Upper lobe of left lung (tissue), 6 donors: ENCODE data around the gene APBB2. TPM values are rescaled to one million over a fixed set of nuclear protein-coding genes. Genes with fewer than 3 reads are reported as not detected.

Experiments
- ATAC-seq, 2 donors: fragments of 200-7000 bp; cut with Tn5 transposase; one replicate each; pipeline ENCODE4 v1.9.1; 2022; ENCODE audit warnings: mild to moderate bottlenecking in 2 of 2, moderate library complexity in 2 of 2; ENCODE audit not compliant: low FRiP score in 2 of 2
- DNase-seq, 2 donors: peaks; one replicate each; pipeline ENCODE4 v3.0.0-alpha.2; 2019 to 2020
- H3K27ac ChIP-seq, 4 donors: fragments of 200-600 bp; sonication (generic); one replicate each; pipeline ENCODE4 v1.5.1; 2016 to 2019
- H3K27me3 ChIP-seq, 4 donors: fragments of 200-600 bp; sonication (generic); one replicate each; pipeline ENCODE4 v1.5.1; 2017 to 2019
- H3K36me3 ChIP-seq, 4 donors: fragments of 200-600 bp; sonication (generic); one replicate each; pipeline ENCODE4 v1.5.1; 2016 to 2019
- H3K4me1 ChIP-seq, 4 donors: fragments of 200-600 bp; sonication (generic); one replicate each; pipeline ENCODE4 v1.5.1; 2018 to 2019
- H3K4me3 ChIP-seq, 4 donors: fragments of 200-600 bp; sonication (generic); one replicate each; pipeline ENCODE4 v1.5.1; 2017 to 2019; ENCODE audit warnings: mild to moderate bottlenecking in 2 of 4, moderate library complexity in 1 of 4
- H3K9me3 ChIP-seq, 4 donors: fragments of 200-600 bp; sonication (generic); one replicate each; pipeline ENCODE4 v1.5.1; 2018 to 2019
- EP300 ChIP-seq, 4 donors: sonication (generic); formaldehyde crosslinking; IDR thresholded peaks; one replicate each; pipeline ENCODE4 v1.5.1; 2017; ENCODE audit warnings: antibody characterized with exemption in 4 of 4, control low read depth in 2 of 4
- POLR2A ChIP-seq, 4 donors: fragments of 450-650 bp; IDR thresholded peaks; one replicate each; pipeline ENCODE4 v1.5.1; 2016 to 2017; ENCODE audit warnings: antibody characterized with exemption in 4 of 4, mild to moderate bottlenecking in 2 of 4
- POLR2AphosphoS5 ChIP-seq, 2 donors: sonication (generic); formaldehyde crosslinking; IDR thresholded peaks; one replicate each; pipeline ENCODE4 v1.5.1; 2017; ENCODE audit warnings: antibody characterized with exemption in 2 of 2
- WGBS, 2 donors: methylation state at CpG; one replicate each; pipeline ENCODE4 v1.1.5; 2017 to 2018; 5-methylcytosine and 5-hydroxymethylcytosine counted together
- total RNA-seq, 6 donors: library from RNA; depleted of rRNA in 4 of 6; stranded (reverse); fragments of >200 nt in 4 of 6; gene quantifications; one replicate each; pipeline versions ENCODE4 v1.1.0 to v1.2.1, GENCODE V29; 2016 to 2021
- TF ChIP-seq, protein P1 (sequence below), 6 experiments: fragments of 450-650 bp in 4 of 6; fragments of 200-600 bp in 2 of 6; sonication (generic) in 2 of 6; IDR thresholded peaks; one replicate each; pipeline ENCODE4 v1.5.1; 2016 to 2019; ENCODE audit warnings: antibody characterized with exemption in 6 of 6
- donor health status: DM: no; HTN: no; CAD: no; lungs with moderate emphysema.
- donor health status: DM: no; HTN: yes; CAD: no; lungs with severe emphysema.

Gene APBB2
- total RNA-seq, 6 donors from 2014 or later, result 69.5 to 168 (median 102) TPM

DNA sequence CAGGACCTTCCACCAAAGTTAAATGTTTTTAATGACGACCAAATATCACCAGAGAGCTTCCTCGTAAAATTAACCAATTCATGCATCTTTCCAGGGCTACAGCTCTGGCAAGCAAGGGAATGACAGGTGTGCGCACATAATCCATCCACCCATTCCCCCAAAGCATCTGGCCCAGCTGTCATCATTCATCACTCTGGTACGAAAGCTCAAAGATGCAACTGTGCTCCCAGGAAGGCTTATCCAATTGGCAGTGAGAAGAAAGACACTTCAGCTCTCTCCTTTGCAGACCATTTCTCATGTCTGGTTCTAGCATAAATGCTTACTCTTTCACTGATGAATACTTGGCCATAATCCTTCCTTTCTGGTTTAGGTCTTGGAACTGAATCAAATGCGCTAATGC, 325.4 kb downstream of the APBB2 start:
- H3K4me3 ChIP-seq, result no peak overlapping the region
- no peak overlapping the region for H3K27ac ChIP-seq
- no peaks in the 10 kb centered on the region for H3K27me3 ChIP-seq
- H3K9me3 ChIP-seq, result no peaks in the 10 kb centered on the region
- DNase-seq, result no peak
- peaks cover 4 to 55% (median 17%) of the 10 kb centered on the region in 4 donors for H3K36me3 ChIP-seq
- H3K4me1 ChIP-seq, result no peaks in the 10 kb centered on the region
- TF ChIP-seq, protein P1, sequence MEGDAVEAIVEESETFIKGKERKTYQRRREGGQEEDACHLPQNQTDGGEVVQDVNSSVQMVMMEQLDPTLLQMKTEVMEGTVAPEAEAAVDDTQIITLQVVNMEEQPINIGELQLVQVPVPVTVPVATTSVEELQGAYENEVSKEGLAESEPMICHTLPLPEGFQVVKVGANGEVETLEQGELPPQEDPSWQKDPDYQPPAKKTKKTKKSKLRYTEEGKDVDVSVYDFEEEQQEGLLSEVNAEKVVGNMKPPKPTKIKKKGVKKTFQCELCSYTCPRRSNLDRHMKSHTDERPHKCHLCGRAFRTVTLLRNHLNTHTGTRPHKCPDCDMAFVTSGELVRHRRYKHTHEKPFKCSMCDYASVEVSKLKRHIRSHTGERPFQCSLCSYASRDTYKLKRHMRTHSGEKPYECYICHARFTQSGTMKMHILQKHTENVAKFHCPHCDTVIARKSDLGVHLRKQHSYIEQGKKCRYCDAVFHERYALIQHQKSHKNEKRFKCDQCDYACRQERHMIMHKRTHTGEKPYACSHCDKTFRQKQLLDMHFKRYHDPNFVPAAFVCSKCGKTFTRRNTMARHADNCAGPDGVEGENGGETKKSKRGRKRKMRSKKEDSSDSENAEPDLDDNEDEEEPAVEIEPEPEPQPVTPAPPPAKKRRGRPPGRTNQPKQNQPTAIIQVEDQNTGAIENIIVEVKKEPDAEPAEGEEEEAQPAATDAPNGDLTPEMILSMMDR (IDR thresholded peaks at IDR 0.05), result no peak
- no peak for TF ChIP-seq POLR2AphosphoS5 (IDR thresholded peaks at IDR 0.05)
- TF ChIP-seq POLR2A (IDR thresholded peaks at IDR 0.05), result no peak
- TF ChIP-seq EP300 (IDR thresholded peaks at IDR 0.05), result no peak
- no peak for ATAC-seq
- WGBS, 2 donors, result 91 to 93% methylated on average over 5 of the region's 5 CpGs

DNA sequence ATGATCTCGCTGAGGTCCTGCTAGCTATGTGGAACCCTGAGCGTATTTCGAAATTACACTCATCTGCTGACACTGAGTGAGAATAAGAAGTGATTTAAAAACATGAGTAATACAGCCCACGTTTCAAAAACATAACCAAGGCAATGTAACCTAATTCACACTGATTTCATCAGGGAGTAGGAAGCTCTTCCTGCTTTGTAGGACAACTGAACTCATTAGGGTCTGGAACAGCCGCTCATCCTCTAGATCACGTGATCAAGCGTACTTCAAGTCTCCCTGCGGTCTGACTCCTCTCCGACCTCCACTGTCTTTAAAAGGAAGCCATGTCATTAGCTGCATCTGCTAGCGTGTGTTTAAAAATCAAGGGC, 326.6 kb downstream of the APBB2 start:
- H3K27me3 ChIP-seq, result no peaks in the 10 kb centered on the region
- no peak overlapping the region for H3K27ac ChIP-seq
- H3K4me3 ChIP-seq, result no peak overlapping the region
- 73 to 80% methylated on average over 10 of the region's 10 CpGs for WGBS, 2 donors
- no peaks in the 10 kb centered on the region for H3K4me1 ChIP-seq
- TF ChIP-seq, protein P1 (IDR thresholded peaks at IDR 0.05), result no peak
- no peak for TF ChIP-seq POLR2AphosphoS5 (IDR thresholded peaks at IDR 0.05)
- peak in 1 of 2 donors; percentile 89 for ATAC-seq
- peaks cover 0 to 56% (median 16%) of the 10 kb centered on the region in 4 donors for H3K36me3 ChIP-seq
- H3K9me3 ChIP-seq, result no peaks in the 10 kb centered on the region
- DNase-seq, result peak in 1 of 2 donors; percentile 47

DNA sequence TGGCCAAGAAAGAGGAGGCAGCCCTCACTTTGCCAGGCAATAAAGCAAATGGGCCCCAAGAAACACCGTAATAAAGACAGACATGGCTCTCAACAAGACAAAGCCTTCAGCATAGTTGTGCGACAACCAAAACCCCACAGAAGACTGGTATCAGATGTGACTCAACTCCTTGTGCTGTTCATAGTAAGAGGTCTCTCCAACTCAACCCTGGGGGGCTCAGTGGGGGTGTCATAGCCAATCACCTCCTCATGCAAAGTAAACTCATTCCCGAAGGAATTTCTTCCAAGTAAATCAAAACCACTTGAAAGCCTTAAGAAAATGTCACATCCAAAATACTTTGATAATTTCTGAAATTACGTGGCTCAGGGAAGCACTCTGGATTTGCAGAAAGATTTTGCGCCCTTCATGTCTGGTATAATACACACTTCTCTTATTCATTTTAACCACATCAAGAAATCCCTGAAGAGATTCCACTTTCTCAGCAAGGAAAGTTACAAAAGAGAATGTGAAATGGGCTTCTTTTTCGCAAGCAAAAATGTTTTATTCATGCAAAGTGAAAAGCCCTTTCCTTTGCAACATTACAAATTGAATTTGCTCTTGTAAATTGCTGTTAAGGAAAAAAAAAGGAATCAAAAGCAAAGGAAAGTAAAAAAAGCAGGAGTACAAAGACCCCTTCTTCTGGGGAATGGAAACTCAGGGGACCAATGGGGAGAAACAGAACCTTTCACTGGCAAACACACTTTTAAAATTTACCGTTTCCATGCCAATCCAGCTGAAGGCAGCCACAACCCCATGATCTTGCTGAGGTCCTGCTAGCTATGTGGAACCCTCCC, 327.2 kb downstream of the APBB2 start:
- DNase-seq (peak in 1 of 2 donors; percentile 42), ATAC-seq (no peak)
- no peak overlapping the region for H3K4me3 ChIP-seq
- no peaks in the 10 kb centered on the region for H3K4me1 ChIP-seq
- no peaks in the 10 kb centered on the region for H3K9me3 ChIP-seq
- peaks cover 0 to 58% (median 15%) of the 10 kb centered on the region in 4 donors for H3K36me3 ChIP-seq
- no peaks in the 10 kb centered on the region for H3K27me3 ChIP-seq
- WGBS, 2 donors, result 86 to 90% methylated on average over 7 of the region's 7 CpGs
- TF ChIP-seq POLR2AphosphoS5 (IDR thresholded peaks at IDR 0.05), result no peak
- TF ChIP-seq, protein P1 (IDR thresholded peaks at IDR 0.05), result no peak
- TF ChIP-seq POLR2A (IDR thresholded peaks at IDR 0.05), result no peak
- no peak for TF ChIP-seq EP300 (IDR thresholded peaks at IDR 0.05)
- H3K27ac ChIP-seq, result no peak overlapping the region

DNA sequence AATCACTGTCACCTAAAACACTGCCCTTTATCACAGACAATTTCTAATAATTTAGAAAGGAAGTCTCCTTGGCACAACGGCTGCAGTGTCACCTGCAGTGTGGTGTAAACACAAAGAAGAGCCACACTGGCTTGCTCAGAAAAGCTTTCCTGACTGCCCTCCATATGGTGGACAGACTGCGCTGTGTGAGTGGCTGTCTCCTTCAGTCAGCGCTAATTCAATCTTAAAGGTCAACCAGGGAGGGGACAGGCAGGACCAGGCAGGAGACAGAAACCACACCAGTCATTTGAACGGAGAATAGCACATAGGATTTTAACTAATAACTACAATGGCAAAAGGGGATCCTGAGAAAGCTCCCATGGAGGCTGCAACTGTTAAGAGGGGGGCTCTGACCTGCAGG, 332.5 kb downstream of the APBB2 start:
- ATAC-seq, result no peak
- 90 to 91% methylated on average over 4 of the region's 4 CpGs for WGBS, 2 donors

More for the DNA sequence above, 332.5 kb downstream of the APBB2 start:
- DNase-seq, result no peak
- Histone ChIP-seq H3K4me1 (no peaks in the 10 kb centered on the region), H3K9me3 (no peaks in the 10 kb centered on the region), H3K36me3 (peaks cover 0 to 44% (median 11%) of the 10 kb centered on the region in 4 donors), H3K4me3 (no peak overlapping the region), H3K27me3 (no peaks in the 10 kb centered on the region), H3K27ac (no peak overlapping the region)
- TF ChIP-seq POLR2A (IDR thresholded peaks at IDR 0.05) (no peak), EP300 (IDR thresholded peaks at IDR 0.05) (no peak), POLR2AphosphoS5 (IDR thresholded peaks at IDR 0.05) (no peak)
- TF ChIP-seq, protein P1 (IDR thresholded peaks at IDR 0.05), result no peak
